ENCODE results near the gene BDH1.

DNA sequence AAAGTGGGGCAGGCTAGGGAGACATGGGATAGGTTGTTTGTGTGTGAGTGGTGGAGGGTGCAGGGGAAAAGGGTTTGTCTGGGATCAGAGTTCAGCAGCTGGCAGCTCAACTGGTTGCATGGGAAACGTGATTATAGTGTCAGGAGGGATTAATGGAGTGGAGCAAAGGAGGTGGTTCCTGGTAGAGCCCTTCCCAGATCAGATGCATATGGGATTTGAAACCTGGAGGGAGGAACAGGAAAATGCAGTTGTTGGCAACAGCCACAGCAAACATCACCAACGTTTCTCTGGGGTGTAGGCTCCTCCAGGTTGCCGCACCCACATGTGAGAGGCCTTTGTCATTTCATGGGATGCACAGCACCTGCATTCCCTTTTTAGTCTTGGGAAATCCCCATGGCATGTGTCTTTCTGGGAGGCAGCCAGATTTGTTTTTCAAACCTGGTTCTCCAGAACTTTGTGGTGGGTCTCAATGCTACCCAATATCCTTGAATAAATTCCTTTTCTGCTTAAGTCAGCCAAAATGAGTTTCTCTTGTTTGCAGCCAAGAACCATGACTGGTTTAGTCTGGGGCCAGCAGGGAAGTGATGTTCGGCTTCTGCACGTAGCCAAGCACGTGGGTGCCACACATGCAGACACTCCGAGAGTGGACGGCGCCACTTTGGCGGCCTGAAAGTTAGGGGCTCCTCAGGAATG is 61.3 kb downstream of the BDH1 start:
- TF ChIP-seq, protein P1, sequence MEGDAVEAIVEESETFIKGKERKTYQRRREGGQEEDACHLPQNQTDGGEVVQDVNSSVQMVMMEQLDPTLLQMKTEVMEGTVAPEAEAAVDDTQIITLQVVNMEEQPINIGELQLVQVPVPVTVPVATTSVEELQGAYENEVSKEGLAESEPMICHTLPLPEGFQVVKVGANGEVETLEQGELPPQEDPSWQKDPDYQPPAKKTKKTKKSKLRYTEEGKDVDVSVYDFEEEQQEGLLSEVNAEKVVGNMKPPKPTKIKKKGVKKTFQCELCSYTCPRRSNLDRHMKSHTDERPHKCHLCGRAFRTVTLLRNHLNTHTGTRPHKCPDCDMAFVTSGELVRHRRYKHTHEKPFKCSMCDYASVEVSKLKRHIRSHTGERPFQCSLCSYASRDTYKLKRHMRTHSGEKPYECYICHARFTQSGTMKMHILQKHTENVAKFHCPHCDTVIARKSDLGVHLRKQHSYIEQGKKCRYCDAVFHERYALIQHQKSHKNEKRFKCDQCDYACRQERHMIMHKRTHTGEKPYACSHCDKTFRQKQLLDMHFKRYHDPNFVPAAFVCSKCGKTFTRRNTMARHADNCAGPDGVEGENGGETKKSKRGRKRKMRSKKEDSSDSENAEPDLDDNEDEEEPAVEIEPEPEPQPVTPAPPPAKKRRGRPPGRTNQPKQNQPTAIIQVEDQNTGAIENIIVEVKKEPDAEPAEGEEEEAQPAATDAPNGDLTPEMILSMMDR (IDR thresholded peaks at IDR 0.05): no peak
- TF ChIP-seq POLR2A (IDR thresholded peaks at IDR 0.05): no peak
